SK-N-SH treated with all-trans-retinoic acid at 6 μM for 48 hours (cell line): Measurements from ENCODE around the gene RASA1.

Source experiments
- ATAC-seq: fragments of 200-7000 bp; cut with Tn5 transposase; 3 replicates; pipeline ENCODE4 v1.9.1; 2020; ENCODE audit warnings: mild to moderate bottlenecking, moderate library complexity
- CSDC2 ChIP-seq: fragments of 250-450 bp; sonication (Bioruptor Pico); IDR thresholded peaks from 2 replicates; pipeline ENCODE4 v1.5.0; 2020; ENCODE audit warnings: mild to moderate bottlenecking, moderate library complexity
- ESRRG ChIP-seq: fragments of 250-450 bp; sonication (Bioruptor Pico); IDR thresholded peaks from 2 replicates; pipeline ENCODE4 v1.6.1; 2021; ENCODE audit warnings: mild to moderate bottlenecking
- GLIS3 ChIP-seq: fragments of 250-450 bp; sonication (Bioruptor Pico); IDR thresholded peaks from 2 replicates; pipeline ENCODE4 v1.5.0; 2020; ENCODE audit warnings: mild to moderate bottlenecking, moderate library complexity
- OSR1 ChIP-seq: fragments of 250-450 bp; sonication (Bioruptor Pico); IDR thresholded peaks from 2 replicates; pipeline ENCODE4 v1.8.0; 2022; ENCODE audit warnings: moderate library complexity, mild to moderate bottlenecking, inconsistent platforms
- PPARA ChIP-seq: fragments of 250-450 bp; sonication (Bioruptor Pico); IDR thresholded peaks from 2 replicates; pipeline ENCODE4 v1.5.0; 2020; ENCODE audit warnings: mild to moderate bottlenecking, borderline replicate concordance
- RARB ChIP-seq: fragments of 250-450 bp; sonication (Bioruptor Pico); IDR thresholded peaks from 2 replicates; pipeline ENCODE4 v1.8.0; 2021; ENCODE audit warnings: mild to moderate bottlenecking, moderate library complexity
- SNAI2 ChIP-seq: fragments of 250-450 bp; sonication (Bioruptor Pico); IDR thresholded peaks from 2 replicates; pipeline ENCODE4 v1.5.0; 2020; ENCODE audit warnings: mild to moderate bottlenecking, moderate library complexity
- TCF4 ChIP-seq: fragments of 250-450 bp; sonication (Bioruptor Pico); IDR thresholded peaks from 2 replicates; pipeline ENCODE4 v1.8.0; 2021; ENCODE audit warnings: mild to moderate bottlenecking, moderate library complexity, borderline replicate concordance
- TOX ChIP-seq: fragments of 250-450 bp; sonication (Bioruptor Pico); IDR thresholded peaks from 2 replicates; pipeline ENCODE4 v1.8.0; 2021; ENCODE audit warnings: mild to moderate bottlenecking, moderate library complexity, borderline replicate concordance
- ZC3H10 ChIP-seq: fragments of 250-450 bp; sonication (Bioruptor Pico); IDR thresholded peaks from 2 replicates; pipeline ENCODE4 v1.5.1; 2021; ENCODE audit warnings: mild to moderate bottlenecking, moderate library complexity
- ZFP30 ChIP-seq: fragments of 450-650 bp; formaldehyde crosslinking; IDR thresholded peaks from 2 replicates; pipeline ENCODE4 v1.5.0; 2022; ENCODE audit warnings: mild to moderate bottlenecking, moderate library complexity
- ZNF565 ChIP-seq: fragments of 450-650 bp; formaldehyde crosslinking; conservative IDR thresholded peaks from 2 replicates; pipeline ENCODE4 v1.5.0; 2020; ENCODE audit warnings: low read depth, mild to moderate bottlenecking, moderate library complexity
- ZNF70 ChIP-seq: fragments of 450-650 bp; formaldehyde crosslinking; IDR thresholded peaks from 2 replicates; pipeline ENCODE4 v1.5.0; 2020; ENCODE audit warnings: mild to moderate bottlenecking, moderate library complexity
- ZNF8 ChIP-seq: fragments of 450-650 bp; formaldehyde crosslinking; IDR thresholded peaks from 2 replicates; pipeline ENCODE4 v1.5.0; 2020; ENCODE audit warnings: mild to moderate bottlenecking, moderate library complexity
- TF ChIP-seq, protein P1 (sequence below): fragments of 250-450 bp; sonication (Bioruptor Pico); IDR thresholded peaks from 2 replicates; pipeline ENCODE4 v1.5.1; 2020; ENCODE audit warnings: low read depth, mild to moderate bottlenecking, moderate library complexity
- TF ChIP-seq, protein P2 (sequence below): fragments of 250-450 bp; sonication (Bioruptor Pico); IDR thresholded peaks from 2 replicates; pipeline ENCODE4 v1.8.0; 2020; ENCODE audit warnings: mild to moderate bottlenecking, moderate library complexity, borderline replicate concordance
- TF ChIP-seq, protein P3 (sequence below): fragments of 250-450 bp; sonication (Bioruptor Pico); IDR thresholded peaks from 2 replicates; pipeline ENCODE4 v1.8.0; 2021; ENCODE audit warnings: low read depth, mild to moderate bottlenecking, moderate library complexity, borderline replicate concordance
- TF ChIP-seq, protein P4 (sequence below): fragments of 250-450 bp; sonication (Bioruptor Pico); IDR thresholded peaks from 2 replicates; pipeline ENCODE4 v1.5.0; 2020; ENCODE audit warnings: mild to moderate bottlenecking, moderate library complexity
- TF ChIP-seq, protein P5 (sequence below): fragments of 250-450 bp; sonication (Bioruptor Pico); IDR thresholded peaks from 2 replicates; pipeline ENCODE4 v1.5.1; 2021; ENCODE audit warnings: mild to moderate bottlenecking, moderate library complexity

The RASA1 gene

DNA sequence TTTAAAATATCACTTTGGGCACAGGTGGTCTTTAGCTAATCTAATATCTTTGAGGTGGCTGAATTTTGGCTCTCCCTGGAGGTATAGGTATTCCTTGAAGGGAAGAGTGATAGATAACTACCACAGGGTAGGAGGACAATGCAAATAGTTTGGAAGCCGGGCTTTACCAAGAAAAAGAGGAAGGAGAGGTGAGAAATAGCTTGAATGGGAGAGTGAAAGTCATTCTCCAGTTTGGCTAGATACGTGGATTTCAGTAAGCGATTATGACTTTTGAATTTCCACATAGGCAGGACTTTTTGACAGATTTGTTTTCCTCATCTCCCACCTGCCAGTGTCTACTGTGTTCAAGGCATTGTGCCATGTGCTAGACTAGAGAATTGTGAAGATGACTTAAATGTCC, 45.5 kb downstream of the RASA1 start (continued):
- TF ChIP-seq, protein P1, sequence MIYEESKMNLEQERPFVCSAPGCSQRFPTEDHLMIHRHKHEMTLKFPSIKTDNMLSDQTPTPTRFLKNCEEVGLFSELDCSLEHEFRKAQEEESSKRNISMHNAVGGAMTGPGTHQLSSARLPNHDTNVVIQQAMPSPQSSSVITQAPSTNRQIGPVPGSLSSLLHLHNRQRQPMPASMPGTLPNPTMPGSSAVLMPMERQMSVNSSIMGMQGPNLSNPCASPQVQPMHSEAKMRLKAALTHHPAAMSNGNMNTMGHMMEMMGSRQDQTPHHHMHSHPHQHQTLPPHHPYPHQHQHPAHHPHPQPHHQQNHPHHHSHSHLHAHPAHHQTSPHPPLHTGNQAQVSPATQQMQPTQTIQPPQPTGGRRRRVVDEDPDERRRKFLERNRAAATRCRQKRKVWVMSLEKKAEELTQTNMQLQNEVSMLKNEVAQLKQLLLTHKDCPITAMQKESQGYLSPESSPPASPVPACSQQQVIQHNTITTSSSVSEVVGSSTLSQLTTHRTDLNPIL: no peak
- no peak for TF ChIP-seq SNAI2 (CRISPR knock-in tag)
- TF ChIP-seq, protein P2, sequence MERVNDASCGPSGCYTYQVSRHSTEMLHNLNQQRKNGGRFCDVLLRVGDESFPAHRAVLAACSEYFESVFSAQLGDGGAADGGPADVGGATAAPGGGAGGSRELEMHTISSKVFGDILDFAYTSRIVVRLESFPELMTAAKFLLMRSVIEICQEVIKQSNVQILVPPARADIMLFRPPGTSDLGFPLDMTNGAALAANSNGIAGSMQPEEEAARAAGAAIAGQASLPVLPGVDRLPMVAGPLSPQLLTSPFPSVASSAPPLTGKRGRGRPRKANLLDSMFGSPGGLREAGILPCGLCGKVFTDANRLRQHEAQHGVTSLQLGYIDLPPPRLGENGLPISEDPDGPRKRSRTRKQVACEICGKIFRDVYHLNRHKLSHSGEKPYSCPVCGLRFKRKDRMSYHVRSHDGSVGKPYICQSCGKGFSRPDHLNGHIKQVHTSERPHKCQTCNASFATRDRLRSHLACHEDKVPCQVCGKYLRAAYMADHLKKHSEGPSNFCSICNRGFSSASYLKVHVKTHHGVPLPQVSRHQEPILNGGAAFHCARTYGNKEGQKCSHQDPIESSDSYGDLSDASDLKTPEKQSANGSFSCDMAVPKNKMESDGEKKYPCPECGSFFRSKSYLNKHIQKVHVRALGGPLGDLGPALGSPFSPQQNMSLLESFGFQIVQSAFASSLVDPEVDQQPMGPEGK (CRISPR knock-in tag): no peak

DNA sequence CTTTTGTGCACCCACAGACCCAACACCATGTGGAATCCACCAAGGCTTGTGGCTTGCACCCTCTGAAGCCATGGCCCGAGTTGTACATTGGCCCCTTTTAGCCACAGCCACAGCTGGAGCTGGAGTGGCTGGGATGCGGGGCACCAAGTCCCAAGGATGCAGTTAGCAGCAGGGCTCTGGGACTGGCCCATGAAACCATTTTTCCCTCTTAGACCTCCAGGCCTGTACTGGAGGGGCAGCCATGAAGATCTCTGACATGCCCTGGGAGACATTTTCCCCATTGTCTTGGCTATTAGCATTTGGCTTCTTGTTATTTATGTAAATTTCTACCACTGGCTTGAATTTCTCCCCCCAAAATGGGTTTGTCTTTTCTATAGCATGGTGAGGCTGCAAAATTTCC, 51.8 kb downstream of the RASA1 start:
- TF ChIP-seq TCF4 (CRISPR knock-in tag) (no peak), RARB (CRISPR knock-in tag) (no peak), ZFP30 (no peak), ZNF565 (CRISPR knock-in tag) (no peak), ZC3H10 (no peak)
- TF ChIP-seq, protein P1: no peak
- TF ChIP-seq, protein P3, sequence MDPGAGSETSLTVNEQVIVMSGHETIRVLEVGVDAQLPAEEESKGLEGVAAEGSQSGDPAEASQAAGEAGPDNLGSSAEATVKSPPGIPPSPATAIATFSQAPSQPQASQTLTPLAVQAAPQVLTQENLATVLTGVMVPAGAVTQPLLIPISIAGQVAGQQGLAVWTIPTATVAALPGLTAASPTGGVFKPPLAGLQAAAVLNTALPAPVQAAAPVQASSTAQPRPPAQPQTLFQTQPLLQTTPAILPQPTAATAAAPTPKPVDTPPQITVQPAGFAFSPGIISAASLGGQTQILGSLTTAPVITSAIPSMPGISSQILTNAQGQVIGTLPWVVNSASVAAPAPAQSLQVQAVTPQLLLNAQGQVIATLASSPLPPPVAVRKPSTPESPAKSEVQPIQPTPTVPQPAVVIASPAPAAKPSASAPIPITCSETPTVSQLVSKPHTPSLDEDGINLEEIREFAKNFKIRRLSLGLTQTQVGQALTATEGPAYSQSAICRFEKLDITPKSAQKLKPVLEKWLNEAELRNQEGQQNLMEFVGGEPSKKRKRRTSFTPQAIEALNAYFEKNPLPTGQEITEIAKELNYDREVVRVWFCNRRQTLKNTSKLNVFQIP (CRISPR knock-in tag): no peak
- no peak for ATAC-seq

DNA sequence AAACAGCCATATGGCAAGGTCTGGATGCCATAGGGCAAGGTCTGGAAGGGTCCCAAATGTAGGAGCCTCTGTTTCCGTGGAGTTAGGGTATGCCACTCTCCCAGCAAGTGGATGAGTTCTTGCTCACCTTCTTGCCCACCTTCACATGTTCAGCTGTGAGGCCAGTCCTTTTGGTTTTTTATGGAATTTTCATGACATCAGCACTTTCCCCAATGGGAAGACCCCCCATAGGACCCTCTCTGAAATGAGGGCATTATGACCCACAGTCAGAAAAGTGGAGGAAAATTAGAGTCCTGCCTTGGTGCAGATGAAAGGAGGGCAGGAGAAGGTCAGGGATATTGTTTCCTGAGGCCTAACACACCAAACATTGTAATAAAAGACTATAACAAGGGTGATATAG, 53.9 kb downstream of the RASA1 start:
- TF ChIP-seq TCF4 (CRISPR knock-in tag): no peak
- TF ChIP-seq, protein P2 (CRISPR knock-in tag): no peak
- TF ChIP-seq, protein P1: no peak
- TF ChIP-seq, protein P3 (CRISPR knock-in tag): no peak
- TF ChIP-seq ZFP30: no peak
- TF ChIP-seq GLIS3 (CRISPR knock-in tag): no peak
- TF ChIP-seq ZNF8 (CRISPR knock-in tag): no peak
- TF ChIP-seq PPARA (CRISPR knock-in tag): no peak
- TF ChIP-seq CSDC2: no peak
- no peak for TF ChIP-seq RARB (CRISPR knock-in tag)
- TF ChIP-seq, protein P4, sequence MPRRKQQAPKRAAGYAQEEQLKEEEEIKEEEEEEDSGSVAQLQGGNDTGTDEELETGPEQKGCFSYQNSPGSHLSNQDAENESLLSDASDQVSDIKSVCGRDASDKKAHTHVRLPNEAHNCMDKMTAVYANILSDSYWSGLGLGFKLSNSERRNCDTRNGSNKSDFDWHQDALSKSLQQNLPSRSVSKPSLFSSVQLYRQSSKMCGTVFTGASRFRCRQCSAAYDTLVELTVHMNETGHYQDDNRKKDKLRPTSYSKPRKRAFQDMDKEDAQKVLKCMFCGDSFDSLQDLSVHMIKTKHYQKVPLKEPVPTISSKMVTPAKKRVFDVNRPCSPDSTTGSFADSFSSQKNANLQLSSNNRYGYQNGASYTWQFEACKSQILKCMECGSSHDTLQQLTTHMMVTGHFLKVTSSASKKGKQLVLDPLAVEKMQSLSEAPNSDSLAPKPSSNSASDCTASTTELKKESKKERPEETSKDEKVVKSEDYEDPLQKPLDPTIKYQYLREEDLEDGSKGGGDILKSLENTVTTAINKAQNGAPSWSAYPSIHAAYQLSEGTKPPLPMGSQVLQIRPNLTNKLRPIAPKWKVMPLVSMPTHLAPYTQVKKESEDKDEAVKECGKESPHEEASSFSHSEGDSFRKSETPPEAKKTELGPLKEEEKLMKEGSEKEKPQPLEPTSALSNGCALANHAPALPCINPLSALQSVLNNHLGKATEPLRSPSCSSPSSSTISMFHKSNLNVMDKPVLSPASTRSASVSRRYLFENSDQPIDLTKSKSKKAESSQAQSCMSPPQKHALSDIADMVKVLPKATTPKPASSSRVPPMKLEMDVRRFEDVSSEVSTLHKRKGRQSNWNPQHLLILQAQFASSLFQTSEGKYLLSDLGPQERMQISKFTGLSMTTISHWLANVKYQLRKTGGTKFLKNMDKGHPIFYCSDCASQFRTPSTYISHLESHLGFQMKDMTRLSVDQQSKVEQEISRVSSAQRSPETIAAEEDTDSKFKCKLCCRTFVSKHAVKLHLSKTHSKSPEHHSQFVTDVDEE (CRISPR knock-in tag): no peak
- no peak for TF ChIP-seq TOX (CRISPR knock-in tag)
- no peak for TF ChIP-seq SNAI2 (CRISPR knock-in tag)
- no peak for TF ChIP-seq ZNF565 (CRISPR knock-in tag)
- TF ChIP-seq ESRRG: no peak
- no peak for TF ChIP-seq OSR1
- TF ChIP-seq ZNF70: no peak
- TF ChIP-seq, protein P5, sequence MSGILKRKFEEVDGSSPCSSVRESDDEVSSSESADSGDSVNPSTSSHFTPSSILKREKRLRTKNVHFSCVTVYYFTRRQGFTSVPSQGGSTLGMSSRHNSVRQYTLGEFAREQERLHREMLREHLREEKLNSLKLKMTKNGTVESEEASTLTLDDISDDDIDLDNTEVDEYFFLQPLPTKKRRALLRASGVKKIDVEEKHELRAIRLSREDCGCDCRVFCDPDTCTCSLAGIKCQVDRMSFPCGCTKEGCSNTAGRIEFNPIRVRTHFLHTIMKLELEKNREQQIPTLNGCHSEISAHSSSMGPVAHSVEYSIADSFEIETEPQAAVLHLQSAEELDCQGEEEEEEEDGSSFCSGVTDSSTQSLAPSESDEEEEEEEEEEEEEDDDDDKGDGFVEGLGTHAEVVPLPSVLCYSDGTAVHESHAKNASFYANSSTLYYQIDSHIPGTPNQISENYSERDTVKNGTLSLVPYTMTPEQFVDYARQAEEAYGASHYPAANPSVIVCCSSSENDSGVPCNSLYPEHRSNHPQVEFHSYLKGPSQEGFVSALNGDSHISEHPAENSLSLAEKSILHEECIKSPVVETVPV (CRISPR knock-in tag): no peak
- TF ChIP-seq, all 23 proteins: peak for 0
- no peak for ATAC-seq
